SK-N-SH treated with all-trans-retinoic acid at 6 μM for 48 hours (cell line): ENCODE results near the gene PBX2.

Experiments
- ATAC-seq: fragments of 200-7000 bp; cut with Tn5 transposase; 3 replicates; pipeline ENCODE4 v1.9.1; 2020; ENCODE audit warnings: mild to moderate bottlenecking, moderate library complexity
- ARNTL ChIP-seq: fragments of 450-650 bp; formaldehyde crosslinking; IDR thresholded peaks from 2 replicates; pipeline ENCODE4 v1.5.0; 2020; ENCODE audit warnings: low read depth, mild to moderate bottlenecking, moderate library complexity, borderline replicate concordance
- CREB5 ChIP-seq: fragments of 250-450 bp; sonication (Bioruptor Pico); IDR thresholded peaks from 2 replicates; pipeline ENCODE4 v1.5.1; 2020; ENCODE audit warnings: low read depth, mild to moderate bottlenecking, moderate library complexity
- CSDC2 ChIP-seq: fragments of 250-450 bp; sonication (Bioruptor Pico); IDR thresholded peaks from 2 replicates; pipeline ENCODE4 v1.5.0; 2020; ENCODE audit warnings: mild to moderate bottlenecking, moderate library complexity
- ESRRG ChIP-seq: fragments of 250-450 bp; sonication (Bioruptor Pico); IDR thresholded peaks from 2 replicates; pipeline ENCODE4 v1.6.1; 2021; ENCODE audit warnings: mild to moderate bottlenecking
- ISL1 ChIP-seq: fragments of 250-450 bp; sonication (Bioruptor Pico); IDR thresholded peaks from 2 replicates; pipeline ENCODE4 v2.1.2; 2022; ENCODE audit warnings: mild to moderate bottlenecking, moderate library complexity
- OSR1 ChIP-seq: fragments of 250-450 bp; sonication (Bioruptor Pico); IDR thresholded peaks from 2 replicates; pipeline ENCODE4 v1.8.0; 2022; ENCODE audit warnings: moderate library complexity, mild to moderate bottlenecking, inconsistent platforms
- PATZ1 ChIP-seq: fragments of 250-450 bp; sonication (Bioruptor Pico); IDR thresholded peaks from 2 replicates; pipeline ENCODE4 v1.8.0; 2020; ENCODE audit warnings: mild to moderate bottlenecking, moderate library complexity, borderline replicate concordance
- PPARA ChIP-seq: fragments of 250-450 bp; sonication (Bioruptor Pico); IDR thresholded peaks from 2 replicates; pipeline ENCODE4 v1.5.0; 2020; ENCODE audit warnings: mild to moderate bottlenecking, borderline replicate concordance
- RARB ChIP-seq: fragments of 250-450 bp; sonication (Bioruptor Pico); IDR thresholded peaks from 2 replicates; pipeline ENCODE4 v1.8.0; 2021; ENCODE audit warnings: mild to moderate bottlenecking, moderate library complexity
- SNAI2 ChIP-seq: fragments of 250-450 bp; sonication (Bioruptor Pico); IDR thresholded peaks from 2 replicates; pipeline ENCODE4 v1.5.0; 2020; ENCODE audit warnings: mild to moderate bottlenecking, moderate library complexity
- TCF4 ChIP-seq: fragments of 250-450 bp; sonication (Bioruptor Pico); IDR thresholded peaks from 2 replicates; pipeline ENCODE4 v1.8.0; 2021; ENCODE audit warnings: mild to moderate bottlenecking, moderate library complexity, borderline replicate concordance
- TSHZ2 ChIP-seq: fragments of 250-450 bp; sonication (Bioruptor Pico); IDR thresholded peaks from 2 replicates; pipeline ENCODE4 v1.5.0; 2020; ENCODE audit warnings: mild to moderate bottlenecking, moderate library complexity
- ZC3H10 ChIP-seq: fragments of 250-450 bp; sonication (Bioruptor Pico); IDR thresholded peaks from 2 replicates; pipeline ENCODE4 v1.5.1; 2021; ENCODE audit warnings: mild to moderate bottlenecking, moderate library complexity
- ZFP3 ChIP-seq: fragments of 250-450 bp; sonication (Bioruptor Pico); IDR thresholded peaks from 2 replicates; pipeline ENCODE4 v1.5.0; 2020; ENCODE audit warnings: mild to moderate bottlenecking, moderate library complexity
- ZFP30 ChIP-seq: fragments of 450-650 bp; formaldehyde crosslinking; IDR thresholded peaks from 2 replicates; pipeline ENCODE4 v1.5.0; 2022; ENCODE audit warnings: mild to moderate bottlenecking, moderate library complexity
- ZNF70 ChIP-seq: fragments of 450-650 bp; formaldehyde crosslinking; IDR thresholded peaks from 2 replicates; pipeline ENCODE4 v1.5.0; 2020; ENCODE audit warnings: mild to moderate bottlenecking, moderate library complexity
- TF ChIP-seq, protein P1 (sequence below): fragments of 250-450 bp; sonication (Bioruptor Pico); IDR thresholded peaks from 2 replicates; pipeline ENCODE4 v1.5.1; 2021; ENCODE audit warnings: mild to moderate bottlenecking, moderate library complexity

Gene PBX2

DNA sequence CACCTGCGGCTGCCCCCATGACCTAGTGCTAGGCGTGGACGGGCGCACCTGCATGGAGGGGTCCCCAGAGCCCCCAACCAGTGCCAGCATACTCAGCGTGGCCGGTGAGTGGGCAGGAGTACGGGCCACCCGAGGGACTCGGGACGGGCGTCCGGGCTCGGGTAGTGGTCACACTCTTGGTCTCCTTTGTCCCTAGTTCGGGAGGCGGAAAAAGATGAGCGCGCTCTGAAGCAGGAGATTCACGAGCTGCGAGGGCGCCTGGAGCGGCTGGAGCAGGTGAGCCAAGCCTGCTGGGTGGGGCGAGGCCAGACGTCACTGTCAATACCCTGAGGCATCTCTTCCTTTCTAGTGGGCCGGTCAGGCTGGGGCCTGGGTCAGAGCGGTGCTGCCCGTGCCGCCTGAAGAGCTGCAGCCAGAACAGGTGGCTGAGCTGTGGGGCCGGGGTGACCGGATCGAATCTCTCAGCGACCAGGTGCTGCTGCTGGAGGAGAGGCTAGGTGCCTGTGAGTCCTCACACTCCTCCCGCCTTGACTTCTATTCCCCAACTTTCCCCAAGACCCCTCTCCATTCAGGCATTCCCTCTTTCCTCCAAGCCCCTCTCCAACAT is 22.7 kb downstream of the PBX2 start:
- ATAC-seq, result no peak
- TF ChIP-seq ESRRG (CRISPR knock-in tag) (no peak), OSR1 (CRISPR knock-in tag) (no peak), ARNTL (CRISPR knock-in tag) (no peak), TSHZ2 (CRISPR knock-in tag) (no peak), CREB5 (CRISPR knock-in tag) (no peak)

DNA sequence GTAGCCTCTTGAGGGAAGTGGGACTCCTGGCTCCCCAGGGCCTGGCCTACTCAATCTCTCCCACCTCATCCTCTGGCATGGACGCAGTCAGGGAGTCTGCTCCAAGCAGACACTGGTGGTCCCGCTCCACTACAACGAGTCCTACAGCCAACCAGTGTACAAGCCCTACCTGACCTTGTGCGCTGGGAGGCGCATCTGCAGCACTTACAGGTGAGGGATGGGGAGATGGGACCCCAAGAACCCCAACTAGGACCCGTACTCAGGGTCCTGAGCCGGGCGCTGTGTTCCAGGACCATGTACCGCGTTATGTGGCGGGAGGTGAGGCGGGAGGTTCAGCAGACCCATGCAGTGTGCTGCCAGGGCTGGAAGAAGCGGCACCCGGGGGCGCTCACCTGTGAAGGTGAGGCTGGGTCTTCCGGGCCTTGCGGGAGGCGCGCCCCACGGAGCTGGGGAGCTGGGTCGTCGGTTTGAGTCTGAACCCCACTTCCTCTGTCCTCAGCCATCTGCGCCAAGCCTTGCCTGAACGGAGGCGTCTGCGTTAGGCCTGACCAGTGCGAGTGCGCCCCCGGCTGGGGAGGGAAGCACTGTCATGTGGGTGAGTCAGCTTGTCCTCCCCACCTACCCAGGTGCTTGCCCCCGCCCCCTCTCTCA is 23.5 kb downstream of the PBX2 start:
- ATAC-seq, result no peak; the same call in 1 of the 3 replicates
- no peak for TF ChIP-seq ZFP30 (CRISPR knock-in tag)
- TF ChIP-seq PATZ1, result no peak
- TF ChIP-seq RARB, result no peak
- TF ChIP-seq SNAI2 (CRISPR knock-in tag), result no peak
- TF ChIP-seq, protein P1, sequence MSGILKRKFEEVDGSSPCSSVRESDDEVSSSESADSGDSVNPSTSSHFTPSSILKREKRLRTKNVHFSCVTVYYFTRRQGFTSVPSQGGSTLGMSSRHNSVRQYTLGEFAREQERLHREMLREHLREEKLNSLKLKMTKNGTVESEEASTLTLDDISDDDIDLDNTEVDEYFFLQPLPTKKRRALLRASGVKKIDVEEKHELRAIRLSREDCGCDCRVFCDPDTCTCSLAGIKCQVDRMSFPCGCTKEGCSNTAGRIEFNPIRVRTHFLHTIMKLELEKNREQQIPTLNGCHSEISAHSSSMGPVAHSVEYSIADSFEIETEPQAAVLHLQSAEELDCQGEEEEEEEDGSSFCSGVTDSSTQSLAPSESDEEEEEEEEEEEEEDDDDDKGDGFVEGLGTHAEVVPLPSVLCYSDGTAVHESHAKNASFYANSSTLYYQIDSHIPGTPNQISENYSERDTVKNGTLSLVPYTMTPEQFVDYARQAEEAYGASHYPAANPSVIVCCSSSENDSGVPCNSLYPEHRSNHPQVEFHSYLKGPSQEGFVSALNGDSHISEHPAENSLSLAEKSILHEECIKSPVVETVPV (CRISPR knock-in tag), result no peak

- TF ChIP-seq CREB5 (CRISPR knock-in tag) (no peak), PATZ1 (no peak), SNAI2 (CRISPR knock-in tag) (no peak), CSDC2 (CRISPR knock-in tag) (no peak), ZNF70 (CRISPR knock-in tag) (no peak), TCF4 (CRISPR knock-in tag) (no peak), PPARA (CRISPR knock-in tag) (no peak), ZC3H10 (no peak), ZFP3 (CRISPR knock-in tag) (no peak), ISL1 (CRISPR knock-in tag) (no peak), OSR1 (CRISPR knock-in tag) (no peak), RARB (no peak)
- no peak for ATAC-seq
Observed at GRCh38 chr6:32164295-32164694, 25.7 kb downstream of the PBX2 start, which contains the start of gene EGFL8. Gene EGFL8 (plus strand): TSS chr6:32164595. CDS start chr6:32166166, 1,571 bp downstream.
